Astrocyte (in vitro differentiated cells and primary cell): ENCODE measurements around the gene ASB12. TPM values are rescaled to one million over a fixed set of nuclear protein-coding genes. Genes with fewer than 3 reads are reported as not detected.

ENCODE experiments used
- DNase-seq: peaks from one replicate; pipeline ENCODE4 v3.0.0-alpha.2; 2010; ENCODE audit warnings: low read depth
- FAIRE-seq: peaks from 2 replicates; lab custom pipeline; 2011; peaks lifted over from hg19 to GRCh38; lab: Jason Lieb, UNC
- H2AFZ ChIP-seq: 2 replicates; pipeline ENCODE4 v1.6.0; 2012; ENCODE audit warnings: low read depth, low read length, inconsistent platforms
- H3K27ac ChIP-seq: 2 replicates; pipeline ENCODE4 v1.5.1; 2011; ENCODE audit warnings: low read depth, low read length, inconsistent platforms
- H3K27me3 ChIP-seq: 2 replicates; pipeline ENCODE4 v1.6.0; 2011; ENCODE audit warnings: low read length, inconsistent platforms; ENCODE audit not compliant: insufficient read depth
- H3K36me3 ChIP-seq: 2 replicates; pipeline ENCODE4 v1.5.1; 2011; ENCODE audit warnings: low read length, inconsistent platforms; ENCODE audit not compliant: insufficient read depth
- H3K4me1 ChIP-seq: 2 replicates; pipeline ENCODE4 v1.5.1; 2011; ENCODE audit warnings: low read length, inconsistent platforms; ENCODE audit not compliant: insufficient read depth
- H3K4me2 ChIP-seq: 2 replicates; pipeline ENCODE4 v1.6.0; 2012; ENCODE audit warnings: low read length, inconsistent platforms
- H3K4me3 ChIP-seq: 2 replicates; pipeline ENCODE4 v1.5.1; 2011; ENCODE audit warnings: low read depth, mild to moderate bottlenecking, low read length, inconsistent platforms; ENCODE audit not compliant: insufficient read depth
- H3K79me2 ChIP-seq: 2 replicates; pipeline ENCODE4 v1.6.0; 2012; ENCODE audit warnings: mild to moderate bottlenecking, low read length, inconsistent platforms; ENCODE audit not compliant: insufficient read depth
- H3K9ac ChIP-seq: 2 replicates; pipeline ENCODE4 v1.6.0; 2012; ENCODE audit warnings: mild to moderate bottlenecking, low read length, inconsistent platforms
- H3K9me3 ChIP-seq: 2 replicates; pipeline ENCODE4 v1.5.1; 2012; ENCODE audit warnings: low read depth, mild to moderate bottlenecking, low read length, inconsistent platforms; ENCODE audit not compliant: insufficient read depth
- H4K20me1 ChIP-seq: 2 replicates; pipeline ENCODE4 v1.6.0; 2012; ENCODE audit warnings: low read length, inconsistent platforms; ENCODE audit not compliant: insufficient read depth
- H3K27ac Mint-ChIP-seq: one replicate; pipeline ENCODE4 v1.8.0; 2021; ENCODE audit warnings: mild to moderate bottlenecking, mixed read lengths; ENCODE audit not compliant: unreplicated experiment
- H3K27me3 Mint-ChIP-seq: one replicate; pipeline ENCODE4 v1.8.0; 2021; ENCODE audit warnings: low read depth, mixed read lengths; ENCODE audit not compliant: unreplicated experiment
- H3K36me3 Mint-ChIP-seq: one replicate; pipeline ENCODE4 v1.8.0; 2021; ENCODE audit warnings: low read depth, mixed read lengths; ENCODE audit not compliant: unreplicated experiment
- H3K4me1 Mint-ChIP-seq: one replicate; pipeline ENCODE4 v1.8.0; 2021; ENCODE audit warnings: low read depth, mixed read lengths; ENCODE audit not compliant: unreplicated experiment
- H3K4me3 Mint-ChIP-seq: one replicate; pipeline ENCODE4 v1.8.0; 2021; ENCODE audit warnings: mild to moderate bottlenecking, moderate library complexity, mixed read lengths; ENCODE audit not compliant: unreplicated experiment
- H3K9me3 Mint-ChIP-seq: one replicate; pipeline ENCODE4 v1.8.0; 2021; ENCODE audit warnings: mild to moderate bottlenecking, mixed read lengths; ENCODE audit not compliant: unreplicated experiment
- EZH2 ChIP-seq: IDR thresholded peaks from 2 replicates; pipeline ENCODE4 v1.6.1; 2012; ENCODE audit warnings: mild to moderate bottlenecking, low read length, inconsistent platforms; ENCODE audit not compliant: insufficient read depth
- total RNA-seq: library from RNA; stranded (reverse); gene quantifications from 2 replicates; pipeline ENCODE4 v1.2.1, GENCODE V29; 2021
- TF ChIP-seq, protein P1 (sequence below): IDR thresholded peaks from 2 replicates; pipeline ENCODE4 v1.5.1; 2011; ENCODE audit warnings: low read depth, mild to moderate bottlenecking, inconsistent platforms, low read length, moderate library complexity; ENCODE audit not compliant: insufficient read depth

ASB12 gene
- total RNA-seq, 1 donor from 2014 or later, result 0.16 TPM

DNA sequence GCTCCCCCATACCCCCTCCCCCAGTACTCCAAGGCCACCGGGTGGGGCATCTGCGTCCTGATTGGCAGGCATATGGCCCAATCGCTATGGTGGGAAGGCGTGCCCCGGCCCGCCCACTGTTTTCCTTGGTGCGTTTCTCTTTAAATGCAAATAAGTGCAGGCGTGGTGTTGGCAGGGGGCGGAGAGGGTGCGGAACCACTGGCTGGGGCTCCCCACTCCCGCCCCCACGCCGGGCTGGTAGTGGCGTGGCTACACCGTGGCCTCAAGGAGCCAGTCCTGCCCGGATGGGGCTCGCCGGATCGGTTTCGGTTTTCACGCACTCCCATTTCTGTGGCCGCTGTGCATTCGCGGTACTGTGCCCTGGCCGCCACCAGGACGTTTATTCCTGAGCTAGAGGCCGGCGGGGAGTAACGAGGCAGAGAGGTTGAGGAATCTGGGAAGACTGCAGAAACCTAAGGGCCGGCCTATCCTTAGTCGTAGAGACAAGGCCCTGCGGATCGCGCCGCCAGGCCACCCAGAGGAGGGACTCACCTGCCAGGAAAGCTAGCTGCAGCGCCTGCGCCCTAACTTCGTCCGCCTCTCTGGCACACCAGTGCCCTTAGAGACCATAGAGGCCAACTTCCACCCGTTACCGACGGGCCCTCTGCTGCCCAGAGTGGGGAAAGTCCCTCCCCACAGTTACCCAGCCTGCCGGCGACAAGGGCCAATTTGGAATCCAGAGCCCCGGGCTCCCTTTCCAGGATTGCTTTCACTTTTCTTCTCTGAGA, 24.5 kb downstream of the ASB12 start:
- Histone ChIP-seq H3K79me2 (no peaks in the 10 kb centered on the region), H3K9me3 (no peaks in the 10 kb centered on the region), H4K20me1 (peaks cover 6% of the 10 kb centered on the region), H3K4me1 (peaks cover 3% of the 10 kb centered on the region), H3K9ac (peak overlapping the region; percentile 84), H3K27me3 (no peaks in the 10 kb centered on the region), H3K4me3 (peak overlapping the region; percentile 66), H2AFZ (peak overlapping the region; percentile 88), H3K27ac (peak overlapping the region; percentile 63), H3K4me2 (peak overlapping the region; percentile 89), H3K36me3 (no peaks in the 10 kb centered on the region)
- H3K27ac Mint-ChIP-seq, result peak overlapping the region; percentile 58
- DNase-seq (peak; percentile 86), FAIRE-seq (peak; percentile 23)
- no peaks in the 10 kb centered on the region for H3K9me3 Mint-ChIP-seq
- peak overlapping the region; percentile 84 for H3K4me3 Mint-ChIP-seq
- peaks cover 7% of the 10 kb centered on the region for H3K4me1 Mint-ChIP-seq
- no peaks in the 10 kb centered on the region for H3K27me3 Mint-ChIP-seq
- TF ChIP-seq EZH2, result no peak
- TF ChIP-seq, protein P1, sequence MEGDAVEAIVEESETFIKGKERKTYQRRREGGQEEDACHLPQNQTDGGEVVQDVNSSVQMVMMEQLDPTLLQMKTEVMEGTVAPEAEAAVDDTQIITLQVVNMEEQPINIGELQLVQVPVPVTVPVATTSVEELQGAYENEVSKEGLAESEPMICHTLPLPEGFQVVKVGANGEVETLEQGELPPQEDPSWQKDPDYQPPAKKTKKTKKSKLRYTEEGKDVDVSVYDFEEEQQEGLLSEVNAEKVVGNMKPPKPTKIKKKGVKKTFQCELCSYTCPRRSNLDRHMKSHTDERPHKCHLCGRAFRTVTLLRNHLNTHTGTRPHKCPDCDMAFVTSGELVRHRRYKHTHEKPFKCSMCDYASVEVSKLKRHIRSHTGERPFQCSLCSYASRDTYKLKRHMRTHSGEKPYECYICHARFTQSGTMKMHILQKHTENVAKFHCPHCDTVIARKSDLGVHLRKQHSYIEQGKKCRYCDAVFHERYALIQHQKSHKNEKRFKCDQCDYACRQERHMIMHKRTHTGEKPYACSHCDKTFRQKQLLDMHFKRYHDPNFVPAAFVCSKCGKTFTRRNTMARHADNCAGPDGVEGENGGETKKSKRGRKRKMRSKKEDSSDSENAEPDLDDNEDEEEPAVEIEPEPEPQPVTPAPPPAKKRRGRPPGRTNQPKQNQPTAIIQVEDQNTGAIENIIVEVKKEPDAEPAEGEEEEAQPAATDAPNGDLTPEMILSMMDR, result no peak
- H3K36me3 Mint-ChIP-seq, result no peaks in the 10 kb centered on the region

DNA sequence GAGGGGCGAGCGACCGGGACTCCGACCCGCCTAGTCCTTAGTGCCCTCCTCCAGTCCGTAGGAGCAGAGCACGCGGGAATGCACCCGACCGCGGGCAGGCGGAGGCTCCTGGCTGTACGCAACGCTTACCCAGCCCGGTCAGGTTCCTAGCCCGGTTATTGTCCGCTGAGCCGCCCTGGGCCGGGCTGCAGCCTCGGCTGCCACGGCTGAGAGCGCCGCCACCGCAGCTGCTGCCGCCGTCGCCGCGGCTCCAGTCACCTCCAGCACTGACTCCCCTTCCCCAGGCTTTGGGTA, 25.0 kb downstream of the ASB12 start, which contains the start of gene AMER1:
Gene AMER1 (minus strand): TSS at position 268 of the 294 bp plus-strand sequence. CDS start 12,422 bp downstream, outside the sequence.
- no peaks in the 10 kb centered on the region for H3K36me3 Mint-ChIP-seq
- Histone ChIP-seq H3K27me3 (no peaks in the 10 kb centered on the region), H3K9ac (peak within 1 kb of the TSS; percentile 84), H3K4me1 (peaks cover 3% of the 10 kb centered on the region), H3K4me3 (peak within 1 kb of the TSS; percentile 66), H3K9me3 (no peaks in the 10 kb centered on the region), H4K20me1 (peaks cover 6% of the 10 kb centered on the region), H3K4me2 (peak within 1 kb of the TSS; percentile 89), H3K36me3 (no peaks in the 10 kb centered on the region), H3K79me2 (no peaks in the 10 kb centered on the region), H2AFZ (peak within 1 kb of the TSS; percentile 88), H3K27ac (peak within 1 kb of the TSS; percentile 63)
- H3K9me3 Mint-ChIP-seq, result no peaks in the 10 kb centered on the region
- H3K27me3 Mint-ChIP-seq, result no peaks in the 10 kb centered on the region
- DNase-seq (no peak), FAIRE-seq (no peak)
- TF ChIP-seq, protein P1, result no peak
- TF ChIP-seq EZH2, result no peak
- H3K4me1 Mint-ChIP-seq, result peaks cover 7% of the 10 kb centered on the region
- peak within 1 kb of the TSS; percentile 87 for H3K4me3 Mint-ChIP-seq
- peak within 1 kb of the TSS; percentile 58 for H3K27ac Mint-ChIP-seq
